NCI-H524 treated with DMSO at 0.1 percent for 48 hours (cell line): Measurements from ENCODE around the gene ANK2.

Experiments
- DNase-seq: peaks from one replicate; lab custom pipeline; 2025; lab: John Stamatoyannopoulos, UW

ANK2 gene

DNA sequence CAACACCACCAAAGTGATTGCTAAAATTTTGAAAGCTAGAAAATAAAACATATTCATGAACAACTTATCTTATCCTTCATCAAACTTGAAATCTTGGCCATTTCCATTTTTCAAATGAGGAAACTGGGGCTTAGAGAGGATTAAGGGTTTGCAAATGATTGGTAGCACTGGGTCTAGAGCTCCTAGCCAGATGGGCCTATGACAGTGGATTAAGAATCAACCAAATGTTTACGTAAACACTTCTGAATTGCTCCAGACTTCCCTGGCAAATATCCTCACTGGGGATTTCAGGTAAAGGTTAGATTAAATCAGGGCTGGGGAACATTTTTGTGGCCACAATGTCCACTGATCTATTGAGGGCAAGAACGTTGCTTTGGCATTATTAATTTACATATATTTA, 241.2 kb downstream of the ANK2 start:
- DNase-seq, result peak; percentile 57

GRCh38 chr4:113292371-113293042, 243.1 kb downstream of the ANK2 start:
- DNase-seq, result peak; percentile 87

GRCh38 chr4:113293043-113293560, 243.6 kb downstream of the ANK2 start:
- no peak for DNase-seq

- DNase-seq, result no peak
Measured at GRCh38 chr4:113293674-113294073, 244.2 kb downstream of the ANK2 start.

DNA sequence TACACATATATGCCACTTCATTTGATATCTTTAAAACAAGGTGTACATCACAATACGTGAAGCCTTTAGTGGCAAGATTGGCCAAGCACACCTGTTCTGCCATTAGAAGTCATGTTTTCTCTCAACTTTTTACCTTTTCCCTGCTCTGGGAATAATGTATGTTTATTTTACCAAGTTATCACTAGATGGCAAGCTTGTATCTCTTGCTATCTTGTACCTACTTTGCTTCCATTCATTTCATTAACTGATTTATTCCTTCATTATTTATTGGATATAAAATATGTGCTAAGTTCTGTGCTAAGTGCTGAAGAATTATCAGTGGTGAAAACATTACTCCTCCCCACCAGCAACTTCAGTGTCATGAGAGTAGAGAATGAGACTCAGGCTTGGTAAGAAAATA, 245.5 kb downstream of the ANK2 start:
- DNase-seq, result no peak

GRCh38 chr4:113300471-113300928, 251.0 kb downstream of the ANK2 start:
- DNase-seq, result no peak

GRCh38 chr4:113302051-113302450, 252.6 kb downstream of the ANK2 start:
- no peak for DNase-seq

- no peak for DNase-seq
Measured at GRCh38 chr4:113303315-113303714, 253.9 kb downstream of the ANK2 start.

DNA sequence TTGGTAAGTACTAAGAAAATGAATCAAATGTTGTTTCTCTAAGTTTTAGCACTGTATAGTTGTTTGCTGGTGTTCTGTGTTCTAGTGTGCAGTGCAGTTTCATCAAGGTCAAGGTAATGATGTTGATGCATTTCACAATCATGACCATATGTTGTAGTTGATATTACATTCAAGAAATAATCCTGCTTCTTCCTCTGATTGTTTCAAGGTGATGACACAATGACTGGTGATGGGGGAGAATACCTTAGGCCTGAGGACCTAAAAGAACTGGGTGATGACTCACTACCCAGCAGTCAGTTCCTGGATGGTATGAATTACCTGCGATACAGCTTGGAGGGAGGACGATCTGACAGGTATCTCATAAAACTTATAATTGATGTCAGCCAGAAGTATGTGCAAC, 261.6 kb downstream of the ANK2 start:
- no peak for DNase-seq

DNA sequence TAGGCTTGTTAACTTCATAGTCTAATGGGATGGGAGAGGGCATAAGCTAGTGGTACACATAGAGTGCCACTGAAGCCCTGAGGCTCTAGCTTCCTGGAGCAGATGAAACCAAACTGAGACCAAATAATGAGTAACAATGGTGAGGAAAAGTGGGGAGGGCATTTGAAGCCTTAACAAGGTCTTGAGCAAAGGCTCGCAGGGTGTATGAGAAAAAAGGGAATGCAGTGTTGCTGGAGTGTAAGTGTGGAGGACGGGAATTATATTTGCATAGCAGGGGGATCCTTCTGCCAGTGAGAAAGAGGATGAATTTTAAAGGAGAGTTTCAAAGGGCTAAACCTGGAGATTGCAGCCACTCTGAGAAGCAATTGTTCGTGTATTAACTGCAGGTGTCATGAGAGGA, 263.1 kb downstream of the ANK2 start:
- no peak for DNase-seq

DNA sequence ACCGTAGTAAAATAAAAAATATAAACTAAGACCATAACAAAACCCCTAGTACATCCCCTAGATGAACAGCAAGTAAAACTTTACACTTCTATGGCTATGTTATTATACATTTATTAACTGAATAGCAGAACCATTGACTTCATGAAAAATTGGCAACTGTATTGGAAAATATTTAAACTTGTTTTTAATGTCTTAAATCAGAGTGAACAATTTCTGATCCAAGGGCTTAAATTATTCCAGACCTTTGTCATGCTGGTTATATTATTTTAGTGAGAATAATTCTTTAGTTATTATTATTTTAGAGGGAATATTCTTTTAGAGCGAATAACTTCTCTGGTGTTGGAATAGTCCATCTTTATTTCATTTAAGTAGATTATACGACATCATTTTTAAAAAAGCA, 265.0 kb downstream of the ANK2 start:
- no peak for DNase-seq

GRCh38 chr4:113316879-113317278, 267.4 kb downstream of the ANK2 start:
- DNase-seq, result no peak

GRCh38 chr4:113317523-113317922, 268.1 kb downstream of the ANK2 start:
- DNase-seq, result no peak

GRCh38 chr4:113322736-113323135, 273.3 kb downstream of the ANK2 start:
- DNase-seq, result no peak

DNA sequence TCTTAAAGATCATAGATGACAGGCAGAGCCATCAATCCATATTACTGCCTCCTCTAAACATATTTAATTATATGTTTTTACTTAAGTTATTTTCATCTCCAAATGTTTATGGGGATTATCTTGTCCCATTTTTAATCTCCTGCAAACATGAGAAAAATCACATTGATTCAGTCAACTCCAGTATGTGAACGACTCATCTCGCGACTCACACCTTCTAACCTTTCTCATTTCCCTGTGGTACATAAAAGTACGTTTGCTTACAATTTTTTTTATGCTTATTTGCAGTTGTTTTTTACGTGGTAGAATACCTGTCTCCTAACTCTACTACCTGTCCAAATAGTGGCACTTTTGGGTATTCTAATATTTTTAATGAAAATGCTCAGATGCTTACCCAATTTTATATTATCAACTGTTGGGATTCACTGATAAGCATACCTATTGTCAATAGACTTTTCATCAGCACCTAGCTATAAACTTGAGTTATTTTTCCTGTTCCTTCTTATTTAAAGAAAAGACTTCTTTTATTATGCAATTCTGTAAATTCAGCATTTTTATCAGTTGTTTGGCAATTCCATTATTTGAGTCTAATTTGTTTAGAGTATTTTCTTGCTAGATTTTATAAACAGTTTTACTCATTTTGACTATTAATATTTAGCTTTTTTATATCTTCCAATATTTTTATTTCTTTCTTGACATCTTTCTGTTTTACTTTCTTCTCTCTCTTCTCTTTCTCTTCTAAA, 276.6 kb downstream of the ANK2 start:
- no peak for DNase-seq

DNA sequence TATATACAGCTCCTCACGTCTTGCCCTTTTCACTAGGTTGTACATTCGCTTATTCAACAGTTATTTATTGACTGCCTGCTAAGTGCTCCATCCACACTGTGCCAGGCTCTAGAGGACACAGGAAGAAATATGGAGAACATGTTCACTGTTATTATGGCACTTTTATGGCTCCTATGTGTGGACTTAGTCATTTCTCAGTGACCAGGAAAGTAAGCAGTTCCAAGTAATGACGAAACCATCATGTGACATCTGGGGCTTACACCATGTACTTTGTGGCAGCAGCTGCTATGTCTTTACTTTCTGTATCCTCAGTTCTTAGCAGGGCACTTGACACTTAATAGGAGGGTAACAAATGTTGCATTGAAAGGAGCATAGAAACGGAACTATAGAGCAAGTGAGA, 278.0 kb downstream of the ANK2 start:
- DNase-seq, result peak; percentile 55

DNA sequence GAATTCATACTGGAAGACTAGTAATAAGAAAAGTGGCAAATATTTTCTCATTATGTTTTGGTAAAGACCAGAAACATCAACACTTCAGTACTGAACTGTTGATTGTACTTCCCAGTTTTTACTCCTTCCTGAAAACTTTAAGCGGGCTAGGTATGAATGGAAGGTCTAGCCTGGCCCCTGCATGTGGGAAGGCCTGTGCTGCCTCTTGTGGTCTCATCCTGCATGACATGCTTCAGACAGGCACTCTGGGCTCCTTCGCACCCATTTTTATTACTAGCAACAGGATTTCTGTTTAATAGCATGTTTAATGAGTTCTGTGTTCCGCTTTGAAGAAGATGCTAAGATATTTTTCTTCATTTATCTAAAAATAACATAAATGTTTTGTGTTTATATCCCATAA, 279.1 kb downstream of the ANK2 start:
- no peak for DNase-seq

GRCh38 chr4:113330200-113330599, 280.7 kb downstream of the ANK2 start:
- DNase-seq, result no peak

GRCh38 chr4:113331811-113332210, 282.4 kb downstream of the ANK2 start:
- DNase-seq, result no peak

DNA sequence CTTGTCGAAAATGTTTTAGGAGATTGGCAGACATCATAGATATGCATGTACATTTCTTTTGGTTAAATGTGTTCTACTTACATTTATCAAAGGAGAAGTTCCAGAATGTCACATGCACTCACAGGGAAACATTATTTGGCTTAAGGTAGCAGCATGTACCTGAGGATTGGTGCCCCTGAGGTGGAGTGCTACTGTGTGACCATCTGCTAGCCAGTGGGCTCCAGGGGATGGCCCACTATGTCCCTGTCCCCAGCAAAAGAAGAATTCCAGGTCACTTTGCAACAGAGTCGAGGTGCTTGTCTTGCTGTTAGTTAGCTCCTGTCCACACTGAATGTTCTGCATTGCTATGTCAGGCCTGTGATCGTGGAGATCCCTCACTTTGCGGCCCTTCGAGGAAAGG, 283.2 kb downstream of the ANK2 start:
- no peak for DNase-seq

- no peak for DNase-seq
Measured at GRCh38 chr4:113335746-113336145, 286.3 kb downstream of the ANK2 start.

GRCh38 chr4:113336556-113336955, 287.1 kb downstream of the ANK2 start:
- no peak for DNase-seq

DNA sequence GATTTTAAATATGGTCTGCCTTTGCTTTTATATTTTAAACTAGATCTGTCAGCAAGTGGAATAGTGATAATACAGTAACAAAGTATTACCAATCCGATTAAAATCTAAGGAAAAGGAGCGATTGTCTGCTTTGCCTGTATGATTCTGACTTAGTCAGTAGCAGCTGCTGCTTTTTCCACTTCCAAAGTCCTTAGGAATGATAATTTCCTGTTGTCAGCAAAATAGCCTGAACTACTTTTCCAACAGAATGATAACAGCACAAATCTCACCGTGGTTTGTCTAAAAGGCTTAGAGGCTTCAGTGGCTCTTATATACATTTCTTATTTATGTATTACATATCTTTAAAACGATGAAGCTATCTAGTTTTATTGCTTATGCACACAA, 290.0 kb downstream of the ANK2 start:
- DNase-seq, result no peak

DNA sequence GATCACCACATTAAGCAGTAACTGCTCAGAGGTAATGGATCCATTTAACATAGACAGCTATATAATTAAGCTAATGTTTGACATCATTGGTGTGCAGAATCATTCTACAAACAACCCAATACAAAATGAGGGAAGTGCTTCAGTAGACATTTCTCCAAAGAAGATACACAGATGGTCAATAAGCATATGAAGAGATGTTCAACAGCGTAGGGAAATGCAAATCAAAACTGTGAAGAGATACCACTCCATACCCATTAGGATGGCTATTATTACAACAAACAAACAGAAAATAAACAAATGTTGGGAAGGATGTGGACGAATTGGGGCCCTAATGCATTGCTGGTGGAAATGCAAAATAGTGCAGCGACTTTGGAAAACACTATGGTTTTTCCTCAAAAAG, 294.6 kb downstream of the ANK2 start:
- DNase-seq, result no peak
